GM19043 (cell line): ENCODE data around the gene GNG14.
"Not testable (repeated sequence)": the region's sequence is repeated elsewhere in the genome, so short reads cannot be mapped to it uniquely, and the experiment has no call there.

Experiments
- ATAC-seq: cut with Tn5 transposase; IDR thresholded peaks from one replicate; pipeline ENCODE4 v1.9.1; 2021; ENCODE audit warnings: low read depth; ENCODE audit not compliant: unreplicated experiment

GNG14 gene

GRCh38 chr19:12666265-12667048 lies 21.3 kb upstream of the GNG14 start, which contains the start of the genes MAN2B1 and WDR83:
Gene MAN2B1, minus strand, starts transcription at chr19:12666742. Its CDS starts 41 bp downstream, at chr19:12666701.
Gene WDR83, plus strand, starts transcription at chr19:12666807. Its CDS starts 2,984 bp downstream, at chr19:12669791.
- ATAC-seq: no peak

- ATAC-seq: no peak
Observed at GRCh38 chr19:12667731-12668302, 20.0 kb upstream of the GNG14 start.

- no peak for ATAC-seq
Observed at GRCh38 chr19:12668346-12668745, 19.5 kb upstream of the GNG14 start.

GRCh38 chr19:12668932-12669269 lies 18.9 kb upstream of the GNG14 start:
- no peak for ATAC-seq

- ATAC-seq: no peak
Observed at GRCh38 chr19:12669270-12670158, 18.3 kb upstream of the GNG14 start.

- no peak for ATAC-seq
Observed at GRCh38 chr19:12670159-12670928, 17.5 kb upstream of the GNG14 start.

GRCh38 chr19:12672744-12673143 lies 15.1 kb upstream of the GNG14 start:
- no peak for ATAC-seq

- ATAC-seq: no peak
Observed at GRCh38 chr19:12675399-12675798, 12.4 kb upstream of the GNG14 start.

GRCh38 chr19:12675940-12676339 lies 11.9 kb upstream of the GNG14 start:
- ATAC-seq: no peak

- no peak for ATAC-seq
Observed at GRCh38 chr19:12676384-12676792, 11.4 kb upstream of the GNG14 start.

- no peak for ATAC-seq
Observed at GRCh38 chr19:12676928-12677327, 10.9 kb upstream of the GNG14 start.

- not testable (repeated sequence) for ATAC-seq
Observed at GRCh38 chr19:12678039-12678438, 9.8 kb upstream of the GNG14 start.

- ATAC-seq: no peak
Observed at GRCh38 chr19:12680034-12680433, 7.8 kb upstream of the GNG14 start.

GRCh38 chr19:12681074-12681987 lies 6.5 kb upstream of the GNG14 start, which contains the start of gene DHPS:
Gene DHPS, minus strand, starts transcription at chr19:12681880. Its CDS starts 114 bp downstream, at chr19:12681766.
- ATAC-seq: peak; percentile 61

- no peak for ATAC-seq
Observed at GRCh38 chr19:12685831-12686230, 2.0 kb upstream of the GNG14 start.

GRCh38 chr19:12689012-12689411 lies 1.2 kb downstream of the GNG14 start:
- no peak for ATAC-seq

GRCh38 chr19:12689581-12690216 lies 1.9 kb downstream of the GNG14 start:
- no peak for ATAC-seq

- no peak for ATAC-seq
Observed at GRCh38 chr19:12692960-12693359, 5.2 kb downstream of the GNG14 start.

GRCh38 chr19:12694641-12695040 lies 6.8 kb downstream of the GNG14 start:
- ATAC-seq: no peak
